ENCODE results near the gene NUTM1.

- TF ChIP-seq POLR2A (IDR thresholded peaks at IDR 0.05; ENCODE audit: low read length) (no peak), CTCF (IDR thresholded peaks at IDR 0.05) (no peak), RFX5 (IDR thresholded peaks at IDR 0.05) (no peak), ZC3H11A (IDR thresholded peaks at IDR 0.05) (no peak), JUN (IDR thresholded peaks at IDR 0.05) (no peak)
Measured at GRCh38 chr15:34349769-34350168, 6.7 kb downstream of the NUTM1 start.
